ENCODE results near the gene ENOX1.

DNA sequence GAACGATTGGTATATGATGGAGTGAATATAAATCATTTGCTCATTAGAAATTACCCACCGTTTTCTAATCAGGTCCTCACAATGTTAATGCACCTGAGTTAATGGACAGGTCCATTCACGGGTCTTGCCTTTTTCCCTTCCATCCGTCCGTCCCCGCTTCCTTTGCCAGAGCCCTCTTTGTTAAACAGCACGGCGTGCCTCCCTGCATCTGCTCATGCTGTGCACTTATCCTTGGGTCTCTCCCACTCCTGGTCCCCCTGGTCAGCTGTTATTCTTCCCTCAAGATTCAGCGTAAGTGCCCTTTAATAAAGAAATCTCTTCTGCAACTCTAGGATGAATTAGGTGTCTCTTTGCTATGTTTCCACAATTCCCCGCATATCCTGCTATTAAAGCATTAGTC is 438.9 kb downstream of the ENOX1 start:
- no peak for TF ChIP-seq POLR2A (IDR thresholded peaks at IDR 0.05)
- TF ChIP-seq, protein P1, sequence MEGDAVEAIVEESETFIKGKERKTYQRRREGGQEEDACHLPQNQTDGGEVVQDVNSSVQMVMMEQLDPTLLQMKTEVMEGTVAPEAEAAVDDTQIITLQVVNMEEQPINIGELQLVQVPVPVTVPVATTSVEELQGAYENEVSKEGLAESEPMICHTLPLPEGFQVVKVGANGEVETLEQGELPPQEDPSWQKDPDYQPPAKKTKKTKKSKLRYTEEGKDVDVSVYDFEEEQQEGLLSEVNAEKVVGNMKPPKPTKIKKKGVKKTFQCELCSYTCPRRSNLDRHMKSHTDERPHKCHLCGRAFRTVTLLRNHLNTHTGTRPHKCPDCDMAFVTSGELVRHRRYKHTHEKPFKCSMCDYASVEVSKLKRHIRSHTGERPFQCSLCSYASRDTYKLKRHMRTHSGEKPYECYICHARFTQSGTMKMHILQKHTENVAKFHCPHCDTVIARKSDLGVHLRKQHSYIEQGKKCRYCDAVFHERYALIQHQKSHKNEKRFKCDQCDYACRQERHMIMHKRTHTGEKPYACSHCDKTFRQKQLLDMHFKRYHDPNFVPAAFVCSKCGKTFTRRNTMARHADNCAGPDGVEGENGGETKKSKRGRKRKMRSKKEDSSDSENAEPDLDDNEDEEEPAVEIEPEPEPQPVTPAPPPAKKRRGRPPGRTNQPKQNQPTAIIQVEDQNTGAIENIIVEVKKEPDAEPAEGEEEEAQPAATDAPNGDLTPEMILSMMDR (IDR thresholded peaks at IDR 0.05) = no peak
- TF ChIP-seq EP300 (IDR thresholded peaks at IDR 0.05) = no peak
